ENCODE data around the gene TCERG1. TPM values are rescaled to one million over a fixed set of nuclear protein-coding genes. Genes with fewer than 3 reads are reported as not detected.
"Not testable (repeated sequence)": the region's sequence is repeated elsewhere in the genome, so short reads cannot be mapped to it uniquely, and the experiment has no call there.

TCERG1 gene
- total RNA-seq, 2 donors from 2014 or later: 46.0 to 54.1 TPM

GRCh38 chr5:146544232-146544631, 97.1 kb downstream of the TCERG1 start:
- DNase-seq (no peak), ATAC-seq (no peak)
- intact Hi-C loops (cut with DNase I, micrococcal nuclease): loop anchor here (5.0 to 10.0 kb wide), 2 partner anchors 421 to 633 kb away; no protein-coding TSS in a partner anchor

GRCh38 chr5:146548781-146549449, 101.8 kb downstream of the TCERG1 start:
- intact Hi-C loops (cut with DNase I, micrococcal nuclease): loop anchor here (5.0 to 10.0 kb wide), 2 partner anchors 416 to 418 kb away; no protein-coding TSS in a partner anchor

DNA sequence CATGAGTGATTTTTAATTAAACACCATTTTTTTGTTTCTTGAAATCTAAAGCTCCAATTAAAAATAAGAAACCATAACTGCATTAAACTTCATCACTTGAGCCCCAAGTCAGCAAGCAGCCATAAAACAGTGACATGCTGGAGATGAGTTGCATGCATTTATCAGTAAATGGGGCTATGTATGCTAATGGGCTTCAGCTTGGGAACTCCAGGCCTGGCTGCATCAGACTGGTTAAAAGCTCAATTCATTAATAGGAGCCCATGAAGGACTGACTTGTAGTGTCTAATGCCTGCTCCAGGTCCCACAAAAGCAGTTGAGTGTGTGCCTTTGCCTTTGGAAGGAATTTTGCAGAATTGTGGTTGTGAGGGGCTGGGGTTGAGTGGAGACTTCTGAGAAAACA, 102.5 kb downstream of the TCERG1 start:
- intact Hi-C loops (cut with DNase I, micrococcal nuclease): loop anchor here (5.0 to 10.0 kb wide), 2 partner anchors 415 to 418 kb away; no protein-coding TSS in a partner anchor
- DNase-seq (no peak), ATAC-seq (no peak)

More at GRCh38 chr5:146548781-146549449, 101.8 kb downstream of the TCERG1 start:
- no peak for DNase-seq
- no peak for ATAC-seq

GRCh38 chr5:146553446-146553845, 106.3 kb downstream of the TCERG1 start:
- DNase-seq: no peak
- intact Hi-C loops (cut with DNase I, micrococcal nuclease): no loop called here
- ATAC-seq: no peak

DNA sequence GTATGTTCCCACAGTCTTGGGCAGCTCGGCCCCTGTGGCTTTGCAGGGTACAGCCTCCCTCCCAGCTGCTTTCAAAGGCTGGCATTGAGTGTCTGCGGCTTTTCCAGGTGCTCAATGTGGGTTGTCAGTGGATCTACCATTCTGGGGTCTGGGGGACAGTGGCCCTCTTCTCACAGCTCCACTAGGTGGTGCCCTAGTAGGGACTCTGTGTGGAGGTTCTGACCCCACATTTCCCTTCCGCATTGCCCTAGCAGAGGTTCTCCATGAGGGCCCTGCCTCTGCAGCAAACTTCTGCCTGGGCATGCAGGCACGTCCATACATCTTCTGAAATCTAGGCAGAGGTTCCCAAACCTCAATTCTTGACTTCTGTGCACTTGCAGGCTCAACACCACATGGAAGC, 109.8 kb downstream of the TCERG1 start:
- intact Hi-C loops (cut with DNase I, micrococcal nuclease); ATAC-seq; DNase-seq: not testable (repeated sequence)

DNA sequence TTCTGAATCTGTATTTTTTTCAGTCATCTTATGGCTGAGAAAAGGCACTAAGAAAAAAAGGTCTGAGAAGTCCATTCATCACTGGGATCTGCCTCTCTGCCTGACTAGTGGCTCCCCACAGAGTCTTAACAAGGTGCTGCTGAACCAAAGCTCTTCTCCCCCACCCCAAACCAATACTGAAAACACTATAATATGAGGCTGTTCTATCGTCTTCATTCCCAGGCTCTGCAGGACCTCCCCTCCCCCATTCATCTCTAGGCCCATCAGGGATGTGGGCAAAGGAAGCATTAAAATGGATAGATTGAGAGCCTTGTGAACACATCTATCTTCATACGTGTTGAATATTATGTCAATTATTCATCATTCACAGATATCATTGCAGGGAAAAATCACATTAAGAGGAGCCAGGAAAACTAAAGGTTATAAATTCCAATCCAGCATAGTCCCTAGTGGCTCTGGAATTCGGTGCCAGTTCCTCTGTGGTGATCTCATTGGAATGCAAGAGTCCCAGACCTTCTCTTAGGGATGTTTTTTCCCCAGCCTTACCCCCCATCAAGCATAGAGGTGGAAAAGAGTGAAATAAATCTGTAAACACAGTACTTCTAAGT, 113.2 kb downstream of the TCERG1 start:
- intact Hi-C loops (cut with DNase I, micrococcal nuclease): no loop called here
- no peak for DNase-seq
- no peak for ATAC-seq

Other genes with a start within 250 kb of the TCERG1 start
- gene RBM27, start 243.7 kb upstream of the TCERG1 start, total RNA-seq: 10 to 100 TPM; 17.6 to 20.1 TPM
- not detected for gene POU4F3, start 108.5 kb upstream of the TCERG1 start, total RNA-seq
- gene GPR151, start 68.9 kb downstream of the TCERG1 start, total RNA-seq: not detected

Measured in left colon (tissue), 2 donors.